NCI-H510A (cell line): ENCODE data around the gene SDK1.
A peak's percentile ranks its signal among the peaks of the same experiment; 100 is the strongest.
"Not testable (repeated sequence)": the region's sequence is repeated elsewhere in the genome, so short reads cannot be mapped to it uniquely, and the experiment has no call there.

ENCODE experiments used
- DNase-seq: peaks from one replicate; lab custom pipeline; 2025; lab: John Stamatoyannopoulos, UW

The SDK1 gene

GRCh38 chr7:3916146-3916545 is 615.1 kb downstream of the SDK1 start:
- DNase-seq, result no peak

- DNase-seq, result no peak
Observed at GRCh38 chr7:3917436-3917835, 616.4 kb downstream of the SDK1 start.

GRCh38 chr7:3918576-3918975 is 617.5 kb downstream of the SDK1 start:
- no peak for DNase-seq

- no peak for DNase-seq
Observed at GRCh38 chr7:3922175-3922635, 621.2 kb downstream of the SDK1 start.

GRCh38 chr7:3923307-3923918 is 622.4 kb downstream of the SDK1 start:
- no peak for DNase-seq

GRCh38 chr7:3924277-3924676 is 623.2 kb downstream of the SDK1 start:
- DNase-seq, result no peak

- DNase-seq, result no peak
Observed at GRCh38 chr7:3927446-3928110, 626.5 kb downstream of the SDK1 start.

- no peak for DNase-seq
Observed at GRCh38 chr7:3928727-3929515, 627.9 kb downstream of the SDK1 start.

- DNase-seq, result no peak
Observed at GRCh38 chr7:3931843-3932242, 630.8 kb downstream of the SDK1 start.

- no peak for DNase-seq
Observed at GRCh38 chr7:3937146-3937545, 636.1 kb downstream of the SDK1 start.

- DNase-seq, result no peak
Observed at GRCh38 chr7:3937605-3938004, 636.6 kb downstream of the SDK1 start.

- not testable (repeated sequence) for DNase-seq
Observed at GRCh38 chr7:3941706-3942105, 640.7 kb downstream of the SDK1 start.

GRCh38 chr7:3942276-3942675 is 641.2 kb downstream of the SDK1 start:
- DNase-seq, result no peak

- no peak for DNase-seq
Observed at GRCh38 chr7:3942816-3943745, 642.0 kb downstream of the SDK1 start.

- DNase-seq, result peak; percentile 41
Observed at GRCh38 chr7:3943779-3944520, 642.9 kb downstream of the SDK1 start.

- no peak for DNase-seq
Observed at GRCh38 chr7:3949242-3949640, 648.2 kb downstream of the SDK1 start.

- DNase-seq, result no peak
Observed at GRCh38 chr7:3950249-3950648, 649.2 kb downstream of the SDK1 start.

- DNase-seq, result no peak
Observed at GRCh38 chr7:3951316-3952055, 650.4 kb downstream of the SDK1 start.

- no peak for DNase-seq
Observed at GRCh38 chr7:3953133-3953532, 652.1 kb downstream of the SDK1 start.

- no peak for DNase-seq
Observed at GRCh38 chr7:3953946-3954345, 652.9 kb downstream of the SDK1 start.

GRCh38 chr7:3955026-3955425 is 654.0 kb downstream of the SDK1 start:
- no peak for DNase-seq
